Spinal cord (tissue), 10 donors: Measurements from ENCODE around the gene FAM83D. TPM values are rescaled to one million over a fixed set of nuclear protein-coding genes. Genes with fewer than 3 reads are reported as not detected.
A peak's percentile ranks its signal among the peaks of the same experiment; 100 is the strongest.
"Not testable (repeated sequence)": the region's sequence is repeated elsewhere in the genome, so short reads cannot be mapped to it uniquely, and the experiment has no call there.

Experiments
- DNase-seq, 6 donors: peaks; one replicate each; pipeline versions ENCODE4 v3.0.0 to v3.0.0-alpha.2; 2013 to 2015; ENCODE audit warnings: low spot score in 6 of 6, low read depth in 4 of 6
- H3K27ac ChIP-seq: one replicate; pipeline ENCODE4 v1.5.1; 2013; ENCODE audit warnings: low read depth, low read length, control low read depth
- H3K27me3 ChIP-seq: one replicate; pipeline ENCODE4 v1.6.1; 2013; ENCODE audit warnings: low read length; ENCODE audit not compliant: control insufficient read depth, insufficient read depth
- H3K36me3 ChIP-seq: one replicate; pipeline ENCODE4 v1.6.1; 2013; ENCODE audit warnings: low read length; ENCODE audit not compliant: control insufficient read depth, insufficient read depth
- H3K4me1 ChIP-seq: one replicate; pipeline ENCODE4 v1.6.1; 2013; ENCODE audit warnings: low read length; ENCODE audit not compliant: control insufficient read depth, insufficient read depth
- H3K4me3 ChIP-seq: one replicate; pipeline ENCODE4 v1.5.1; 2013; ENCODE audit warnings: low read depth, low read length, control low read depth
- H3K9me3 ChIP-seq: one replicate; pipeline ENCODE4 v1.6.1; 2013; ENCODE audit warnings: low read length; ENCODE audit not compliant: control insufficient read depth, insufficient read depth
- WGBS: methylation state at CpG from one replicate; pipeline ENCODE4 v1.1.5; 2013; ENCODE audit warnings: missing lambda C conversion rate; ENCODE audit not compliant: insufficient coverage; 5-methylcytosine and 5-hydroxymethylcytosine counted together
- polyA plus RNA-seq, 2 donors: library from polyadenylated mRNA; unstranded; fragments of 120-200 nt; gene quantifications; one replicate each; pipeline ENCODE4 v1.2.1, GENCODE V29; 2013; ENCODE audit not compliant: insufficient read length in 2 of 2
- total RNA-seq, 2 donors: library from RNA; depleted of rRNA in 1 of 2; stranded (reverse); fragments of 120-200 nt in 1 of 2; fragments of >200 nt in 1 of 2; gene quantifications; one replicate each; pipeline versions ENCODE4 v1.2.3 to v1.2.4, GENCODE V29; 2013 to 2014
- donor health status: healthy.

FAM83D gene
- total and polyA plus RNA-seq, 4 donors = 5.8 to 11.6 (median 9.8) TPM

- 100% methylated on average over 2 of the region's 5 CpGs for WGBS
- H3K9me3 ChIP-seq = no peaks in the 10 kb centered on the region
- H3K4me1 ChIP-seq = peaks cover 4% of the 10 kb centered on the region
- no peak for DNase-seq
- H3K36me3 ChIP-seq = no peaks in the 10 kb centered on the region
- H3K27me3 ChIP-seq = no peaks in the 10 kb centered on the region
- H3K27ac ChIP-seq = no peak overlapping the region
- no peak overlapping the region for H3K4me3 ChIP-seq
Observed at GRCh38 chr20:38957235-38957876, 31.1 kb downstream of the FAM83D start.

GRCh38 chr20:38957915-38958485 lies 31.8 kb downstream of the FAM83D start:
- DNase-seq = no peak
- peaks cover 8% of the 10 kb centered on the region for H3K4me1 ChIP-seq
- H3K27ac ChIP-seq = no peak overlapping the region
- H3K36me3 ChIP-seq = no peaks in the 10 kb centered on the region
- WGBS = 98% methylated on average over 7 of the region's 8 CpGs
- H3K27me3 ChIP-seq = no peaks in the 10 kb centered on the region
- no peak overlapping the region for H3K4me3 ChIP-seq
- H3K9me3 ChIP-seq = no peaks in the 10 kb centered on the region

- 93% methylated on average over 3 of the region's 9 CpGs for WGBS
- H3K27ac ChIP-seq, H3K36me3 ChIP-seq, H3K4me1 ChIP-seq, H3K4me3 ChIP-seq, DNase-seq, H3K9me3 ChIP-seq, H3K27me3 ChIP-seq: not testable (repeated sequence)
Observed at GRCh38 chr20:38960187-38960687, 34.0 kb downstream of the FAM83D start.

GRCh38 chr20:38961530-38962043 lies 35.4 kb downstream of the FAM83D start:
- Histone ChIP-seq H3K27me3 (no peaks in the 10 kb centered on the region), H3K27ac (peak overlapping the region; percentile 86), H3K9me3 (no peaks in the 10 kb centered on the region), H3K36me3 (no peaks in the 10 kb centered on the region), H3K4me3 (peak overlapping the region; percentile 73), H3K4me1 (peaks cover 8% of the 10 kb centered on the region)
- 0% methylated on average over 10 of the region's 16 CpGs for WGBS
- peak in 2 of 6 donors; percentile 5 to 7 for DNase-seq

- under 1% methylated on average over 70 of the region's 70 CpGs for WGBS
- H3K27ac ChIP-seq = peak within 1 kb of the TSS; percentile 86
- H3K36me3 ChIP-seq = no peaks in the 10 kb centered on the region
Observed at GRCh38 chr20:38962044-38962927, 36.1 kb downstream of the FAM83D start, which contains the start of gene DHX35. TSS of gene DHX35 (plus strand) at chr20:38962344. CDS start at chr20:38962368, 24 bp downstream.

GRCh38 chr20:38962928-38963401 lies 36.7 kb downstream of the FAM83D start:
- WGBS = no CpG with 5 or more reads among the region's 5 CpGs
- no peaks in the 10 kb centered on the region for H3K36me3 ChIP-seq
- H3K9me3 ChIP-seq = no peaks in the 10 kb centered on the region
- peak overlapping the region; percentile 78 for H3K27ac ChIP-seq
- DNase-seq = no peak
- peaks cover 8% of the 10 kb centered on the region for H3K4me1 ChIP-seq
- H3K27me3 ChIP-seq = no peaks in the 10 kb centered on the region
- H3K4me3 ChIP-seq = peak overlapping the region; percentile 73

More at GRCh38 chr20:38962044-38962927, 36.1 kb downstream of the FAM83D start, which contains the start of gene DHX35:
- peaks cover 8% of the 10 kb centered on the region for H3K4me1 ChIP-seq
- peak; percentile 91 to 99 (median 95) for DNase-seq
- no peaks in the 10 kb centered on the region for H3K27me3 ChIP-seq
- no peaks in the 10 kb centered on the region for H3K9me3 ChIP-seq
- H3K4me3 ChIP-seq = peak within 1 kb of the TSS; percentile 73

- peaks cover 10% of the 10 kb centered on the region for H3K4me1 ChIP-seq
- H3K4me3 ChIP-seq = no peak overlapping the region
Observed at GRCh38 chr20:38963745-38964144, 37.5 kb downstream of the FAM83D start.

GRCh38 chr20:38965264-38965663 lies 39.0 kb downstream of the FAM83D start:
- H3K27ac ChIP-seq = no peak overlapping the region
- no peaks in the 10 kb centered on the region for H3K27me3 ChIP-seq
- peaks cover 3% of the 10 kb centered on the region for H3K36me3 ChIP-seq
- H3K4me1 ChIP-seq = peaks cover 10% of the 10 kb centered on the region
- H3K4me3 ChIP-seq = no peak overlapping the region
- H3K9me3 ChIP-seq = no peaks in the 10 kb centered on the region
- DNase-seq = no peak

More at GRCh38 chr20:38963745-38964144, 37.5 kb downstream of the FAM83D start:
- H3K27me3 ChIP-seq = no peaks in the 10 kb centered on the region
- H3K27ac ChIP-seq = no peak overlapping the region
- H3K9me3 ChIP-seq = no peaks in the 10 kb centered on the region
- no peaks in the 10 kb centered on the region for H3K36me3 ChIP-seq
- DNase-seq = no peak

GRCh38 chr20:38968090-38968489 lies 41.9 kb downstream of the FAM83D start:
- no peaks in the 10 kb centered on the region for H3K27me3 ChIP-seq
- H3K9me3 ChIP-seq = no peaks in the 10 kb centered on the region
- peaks cover 3% of the 10 kb centered on the region for H3K4me1 ChIP-seq
- no peak overlapping the region for H3K4me3 ChIP-seq
- H3K27ac ChIP-seq = no peak overlapping the region
- peak in 2 of 6 donors; percentile 12 to 72 for DNase-seq
- peaks cover 3% of the 10 kb centered on the region for H3K36me3 ChIP-seq
- 52% methylated on average over 5 of the region's 6 CpGs for WGBS
